Mesodermal cell (in vitro differentiated cells): ENCODE measurements around the gene NRN1L.
A peak's percentile ranks its signal among the peaks of the same experiment; 100 is the strongest.

Experiments
- H3K27ac ChIP-seq: 2 replicates; pipeline ENCODE4 v1.7.0; 2013; ENCODE audit warnings: mild to moderate bottlenecking, low read depth, low read length, moderate library complexity; ENCODE audit not compliant: severe bottlenecking
- H3K36me3 ChIP-seq: 2 replicates; pipeline ENCODE4 v1.7.1; 2013; ENCODE audit warnings: mild to moderate bottlenecking, low read length, moderate library complexity; ENCODE audit not compliant: control insufficient read depth, insufficient read depth
- H3K4me1 ChIP-seq: one replicate; pipeline ENCODE4 v1.7.1; 2013; ENCODE audit warnings: mild to moderate bottlenecking, low read length; ENCODE audit not compliant: insufficient read depth, control insufficient read depth, poor library complexity, severe bottlenecking
- H3K4me3 ChIP-seq: 2 replicates; pipeline ENCODE4 v1.7.0; 2013; ENCODE audit warnings: low read length, control low read depth, mild to moderate bottlenecking; ENCODE audit not compliant: insufficient read depth, poor library complexity, severe bottlenecking; ENCODE audit errors: extremely low read depth
- H3K9me3 ChIP-seq: 2 replicates; pipeline ENCODE4 v1.7.1; 2013; ENCODE audit warnings: mild to moderate bottlenecking, low read length, moderate library complexity; ENCODE audit not compliant: control insufficient read depth
- WGBS, 2 experiments: methylation state at CpG; one replicate each; pipeline ENCODE4 v1.1.5; 2013; ENCODE audit warnings: missing lambda C conversion rate in 2 of 2; ENCODE audit not compliant: insufficient coverage in 2 of 2; 5-methylcytosine and 5-hydroxymethylcytosine counted together

The NRN1L gene

GRCh38 chr16:67919622-67920221, 35.0 kb downstream of the NRN1L start:
- H3K36me3 ChIP-seq: peaks cover 15% of the 10 kb centered on the region
- 88 to 97% methylated on average over 4 to 5 of the region's 6 CpGs for WGBS, 2 experiments

GRCh38 chr16:67922221-67922620, 37.5 kb downstream of the NRN1L start:
- Histone ChIP-seq H3K4me3 (no peak overlapping the region), H3K9me3 (no peaks in the 10 kb centered on the region), H3K4me1 (peaks cover 13% of the 10 kb centered on the region), H3K36me3 (peaks cover 15% of the 10 kb centered on the region), H3K27ac (peak overlapping the region; percentile 62)
- 89 to 91% methylated on average over 4 of the region's 5 CpGs for WGBS, 2 experiments

More at GRCh38 chr16:67919622-67920221, 35.0 kb downstream of the NRN1L start:
- Histone ChIP-seq H3K4me3 (no peak overlapping the region), H3K27ac (no peak overlapping the region), H3K9me3 (no peaks in the 10 kb centered on the region), H3K4me1 (peaks cover 36% of the 10 kb centered on the region)

DNA sequence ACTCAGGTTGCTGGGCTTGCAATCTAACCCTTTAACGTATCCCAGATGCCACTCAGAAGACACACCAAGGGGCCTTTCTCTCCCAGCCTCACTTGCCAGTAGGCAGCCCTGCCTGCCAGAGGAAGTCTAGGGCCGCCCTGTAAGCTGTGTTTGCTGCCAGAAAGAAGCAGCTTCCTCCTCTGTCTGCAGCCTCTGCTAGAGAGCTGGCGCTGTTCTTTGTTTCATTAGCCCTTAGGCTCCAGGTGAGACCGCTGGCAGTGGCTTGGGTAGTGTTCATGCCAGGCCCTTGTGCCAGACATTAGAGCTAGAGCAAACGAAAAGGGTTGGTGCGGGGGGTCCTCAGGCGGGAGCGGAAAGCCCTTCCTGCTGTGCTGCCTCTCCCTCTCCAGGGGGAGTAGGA, 38.1 kb downstream of the NRN1L start:
- H3K36me3 ChIP-seq: peaks cover 18% of the 10 kb centered on the region
- peaks cover 8% of the 10 kb centered on the region for H3K4me1 ChIP-seq
- H3K4me3 ChIP-seq: no peak overlapping the region
- H3K9me3 ChIP-seq: no peaks in the 10 kb centered on the region
- 92 to 93% methylated on average over 7 to 8 of the region's 8 CpGs for WGBS, 2 experiments
- H3K27ac ChIP-seq: no peak overlapping the region

- no peaks in the 10 kb centered on the region for H3K9me3 ChIP-seq
- H3K4me3 ChIP-seq: no peak overlapping the region
- peaks cover 3% of the 10 kb centered on the region for H3K4me1 ChIP-seq
- H3K27ac ChIP-seq: no peak overlapping the region
- peaks cover 22% of the 10 kb centered on the region for H3K36me3 ChIP-seq
- WGBS, 2 experiments: 95 to 97% methylated on average over 6 to 8 of the region's 10 CpGs
These were observed 38.9 kb downstream of the NRN1L start for GRCh38 chr16:67923414-67924116.

DNA sequence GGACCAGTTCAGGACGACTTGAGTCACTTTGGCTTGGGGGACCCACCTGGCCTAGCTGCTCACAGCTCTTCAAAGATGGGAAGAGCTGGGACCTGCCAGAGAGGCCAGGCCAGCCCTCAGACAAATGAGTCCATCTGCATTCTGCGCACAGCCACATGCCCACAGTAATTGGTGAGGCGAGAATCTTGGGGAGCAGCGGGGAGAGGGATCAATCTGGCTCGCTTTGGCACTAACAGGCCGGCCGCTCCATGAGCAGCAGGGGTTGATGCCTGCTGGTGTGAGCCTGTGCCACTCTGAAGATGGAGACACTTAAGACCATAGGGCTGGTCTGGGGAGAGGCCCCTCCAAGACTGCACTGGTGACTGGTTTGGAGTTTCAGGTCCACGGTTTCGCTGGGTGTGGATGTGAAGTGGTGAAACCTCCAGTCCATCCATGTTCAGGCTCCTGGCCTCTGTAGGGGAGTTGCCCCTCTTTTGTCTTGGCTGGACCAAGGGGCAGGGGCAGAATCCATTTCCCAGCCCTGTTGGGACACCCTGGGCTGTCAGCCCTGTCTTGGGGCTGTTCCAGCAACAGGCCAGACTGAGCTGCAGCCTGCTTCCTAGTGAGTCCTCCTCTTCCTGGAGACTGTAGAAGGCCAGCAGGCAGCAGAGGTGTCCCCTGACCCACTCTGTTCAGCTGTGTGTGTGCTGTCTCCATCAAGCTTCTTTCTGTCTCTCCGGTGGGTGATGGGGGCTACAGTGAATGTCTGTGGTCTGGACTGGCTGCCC, 39.6 kb downstream of the NRN1L start:
- Histone ChIP-seq H3K4me1 (peaks cover 3% of the 10 kb centered on the region), H3K27ac (no peak overlapping the region), H3K9me3 (no peaks in the 10 kb centered on the region), H3K4me3 (no peak overlapping the region), H3K36me3 (peaks cover 26% of the 10 kb centered on the region)
- 91 to 97% methylated on average over 7 to 9 of the region's 10 CpGs for WGBS, 2 experiments

DNA sequence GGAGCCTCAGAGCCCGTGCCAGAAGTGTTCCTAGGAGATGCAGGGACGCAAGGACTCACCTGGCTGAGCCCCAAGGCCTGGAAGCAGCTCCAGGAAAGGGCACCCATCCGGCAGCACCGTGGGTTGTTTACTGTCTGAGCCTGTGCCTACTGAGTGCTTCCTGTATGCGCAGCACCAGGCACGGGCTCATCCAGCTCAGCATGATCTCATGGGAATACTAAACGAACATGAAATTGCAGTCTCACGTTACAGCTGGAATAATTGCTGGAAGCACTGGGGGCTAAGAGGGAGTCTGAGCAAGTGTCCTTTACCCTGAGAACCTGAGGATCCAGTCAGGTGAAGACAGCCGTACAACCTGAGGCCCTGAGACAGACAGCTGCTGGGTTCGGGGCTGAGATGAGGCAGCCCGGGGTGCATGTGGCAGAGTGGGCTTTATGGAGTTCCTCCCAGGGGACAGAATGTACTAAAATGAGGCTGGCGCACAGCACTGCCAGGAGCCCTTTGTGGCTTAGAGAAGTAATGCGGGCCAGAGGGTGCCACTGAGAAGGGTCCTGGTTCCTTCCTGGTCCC, 41.6 kb downstream of the NRN1L start:
- Histone ChIP-seq H3K27ac (no peak overlapping the region), H3K4me3 (no peak overlapping the region), H3K9me3 (no peaks in the 10 kb centered on the region), H3K36me3 (peaks cover 27% of the 10 kb centered on the region), H3K4me1 (peaks cover 3% of the 10 kb centered on the region)
- 80 to 88% methylated on average over 13 of the region's 13 CpGs for WGBS, 2 experiments

GRCh38 chr16:67927131-67927941, 42.7 kb downstream of the NRN1L start:
- H3K4me3 ChIP-seq: no peak overlapping the region
- 94 to 96% methylated on average over 19 to 21 of the region's 22 CpGs for WGBS, 2 experiments
- no peak overlapping the region for H3K27ac ChIP-seq
- H3K4me1 ChIP-seq: peaks cover 1% of the 10 kb centered on the region
- peaks cover 27% of the 10 kb centered on the region for H3K36me3 ChIP-seq
- H3K9me3 ChIP-seq: no peaks in the 10 kb centered on the region

GRCh38 chr16:67928147-67928546, 43.5 kb downstream of the NRN1L start:
- 79 to 83% methylated on average over 4 to 5 of the region's 7 CpGs for WGBS, 2 experiments
- Histone ChIP-seq H3K36me3 (peaks cover 27% of the 10 kb centered on the region), H3K9me3 (no peaks in the 10 kb centered on the region), H3K4me1 (no peaks in the 10 kb centered on the region), H3K27ac (no peak overlapping the region), H3K4me3 (no peak overlapping the region)

GRCh38 chr16:67928561-67929364, 44.1 kb downstream of the NRN1L start:
- 57% methylated on average over 10 to 13 of the region's 16 CpGs for WGBS, 2 experiments
- Histone ChIP-seq H3K9me3 (no peaks in the 10 kb centered on the region), H3K4me1 (no peaks in the 10 kb centered on the region), H3K36me3 (peaks cover 27% of the 10 kb centered on the region), H3K4me3 (no peak overlapping the region), H3K27ac (no peak overlapping the region)
